ENCODE measurements around the gene TNRC18.

Gene TNRC18

GRCh38 chr7:5404421-5404826, 19.2 kb downstream of the TNRC18 start:
- no peak overlapping the region for H3K4me3 ChIP-seq (ENCODE audit: low read length, poor library complexity, severe bottlenecking)
- TF ChIP-seq EZH2phosphoT487 (IDR thresholded peaks at IDR 0.05; ENCODE audit: borderline replicate concordance) = no peak
- TF ChIP-seq CTCF (conservative IDR thresholded peaks at IDR 0.05; ENCODE audit: low read length) = no peak
- H2AFZ ChIP-seq (ENCODE audit: low read length) = no peak overlapping the region
- H3K9me3 ChIP-seq (ENCODE audit: insufficient read depth, low read depth, low read length) = no peaks in the 10 kb centered on the region
- H3F3A ChIP-seq (ENCODE audit: low read depth) = no peaks in the 10 kb centered on the region
- peaks cover 99% of the 10 kb centered on the region for H3K79me2 ChIP-seq (ENCODE audit: insufficient read depth, low read length)
- H3K9ac ChIP-seq (ENCODE audit: low read depth, low read length, poor library complexity, severe bottlenecking) = no peak overlapping the region
- H3K9me2 ChIP-seq (replicated peaks; ENCODE audit: low read depth, low read length) = no peaks in the 10 kb centered on the region
- H3K27me3 ChIP-seq (ENCODE audit: insufficient read depth, low read length, poor library complexity, severe bottlenecking) = no peaks in the 10 kb centered on the region
- H3K36me3 ChIP-seq (ENCODE audit: insufficient read depth, low read length) = peaks cover 42% of the 10 kb centered on the region; the same call in 1 of the 2 replicates
- no peaks in the 10 kb centered on the region for H3K4me1 ChIP-seq (ENCODE audit: insufficient read depth, low read length, poor library complexity, severe bottlenecking)
- H4K20me1 ChIP-seq (ENCODE audit: insufficient read depth, low read length, poor library complexity, severe bottlenecking) = peaks cover 30% of the 10 kb centered on the region
- H3K4me2 ChIP-seq (ENCODE audit: low read depth, low read length, poor library complexity, severe bottlenecking) = no peak overlapping the region

GRCh38 chr7:5403442-5403841, 20.2 kb downstream of the TNRC18 start:
- Histone ChIP-seq H3K9ac (ENCODE audit: low read depth, low read length, poor library complexity, severe bottlenecking) (no peak overlapping the region), H3K9me3 (ENCODE audit: insufficient read depth, low read depth, low read length) (no peaks in the 10 kb centered on the region), H3K4me3 (ENCODE audit: low read length, poor library complexity, severe bottlenecking) (no peak overlapping the region), H4K20me1 (ENCODE audit: insufficient read depth, low read length, poor library complexity, severe bottlenecking) (peaks cover 22% of the 10 kb centered on the region), H3K36me3 (ENCODE audit: insufficient read depth, low read length) (peaks cover 33% of the 10 kb centered on the region; the same call in 1 of the 2 replicates), H3K4me2 (ENCODE audit: low read depth, low read length, poor library complexity, severe bottlenecking) (no peak overlapping the region), H3F3A (ENCODE audit: low read depth) (no peaks in the 10 kb centered on the region), H3K27me3 (ENCODE audit: insufficient read depth, low read length, poor library complexity, severe bottlenecking) (no peaks in the 10 kb centered on the region), H3K9me2 (replicated peaks; ENCODE audit: low read depth, low read length) (no peaks in the 10 kb centered on the region), H3K79me2 (ENCODE audit: insufficient read depth, low read length) (peaks cover 99% of the 10 kb centered on the region), H3K4me1 (ENCODE audit: insufficient read depth, low read length, poor library complexity, severe bottlenecking) (no peaks in the 10 kb centered on the region), H2AFZ (ENCODE audit: low read length) (no peak overlapping the region)
- no peak for TF ChIP-seq CTCF (conservative IDR thresholded peaks at IDR 0.05; ENCODE audit: low read length)
- no peak for TF ChIP-seq EZH2phosphoT487 (IDR thresholded peaks at IDR 0.05; ENCODE audit: borderline replicate concordance)

- TF ChIP-seq EZH2phosphoT487 (IDR thresholded peaks at IDR 0.05; ENCODE audit: borderline replicate concordance) (no peak), CTCF (conservative IDR thresholded peaks at IDR 0.05; ENCODE audit: low read length) (no peak)
- no peak overlapping the region for H3K4me2 ChIP-seq (ENCODE audit: low read depth, low read length, poor library complexity, severe bottlenecking)
- no peaks in the 10 kb centered on the region for H3F3A ChIP-seq (ENCODE audit: low read depth)
- H2AFZ ChIP-seq (ENCODE audit: low read length) = no peak overlapping the region
- peaks cover 96% of the 10 kb centered on the region for H3K79me2 ChIP-seq (ENCODE audit: insufficient read depth, low read length)
- H3K9ac ChIP-seq (ENCODE audit: low read depth, low read length, poor library complexity, severe bottlenecking) = no peak overlapping the region
- no peaks in the 10 kb centered on the region for H3K9me3 ChIP-seq (ENCODE audit: insufficient read depth, low read depth, low read length)
- H3K4me1 ChIP-seq (ENCODE audit: insufficient read depth, low read length, poor library complexity, severe bottlenecking) = peaks cover 7% of the 10 kb centered on the region
- no peak overlapping the region for H3K4me3 ChIP-seq (ENCODE audit: low read length, poor library complexity, severe bottlenecking)
- H4K20me1 ChIP-seq (ENCODE audit: insufficient read depth, low read length, poor library complexity, severe bottlenecking) = peaks cover 47% of the 10 kb centered on the region
- H3K9me2 ChIP-seq (replicated peaks; ENCODE audit: low read depth, low read length) = no peaks in the 10 kb centered on the region
- no peaks in the 10 kb centered on the region for H3K27me3 ChIP-seq (ENCODE audit: insufficient read depth, low read length, poor library complexity, severe bottlenecking)
- H3K36me3 ChIP-seq (ENCODE audit: insufficient read depth, low read length) = peaks cover 27% of the 10 kb centered on the region; the same call in 1 of the 2 replicates
These were observed 25.9 kb downstream of the TNRC18 start for GRCh38 chr7:5397736-5398135.
